Measurements from ENCODE around the gene APC2.
"Not testable (repeated sequence)": the region's sequence is repeated elsewhere in the genome, so short reads cannot be mapped to it uniquely, and the experiment has no call there.

Gene APC2

GRCh38 chr19:1467215-1467489, 17.2 kb downstream of the APC2 start:
- no peak for DNase-seq

GRCh38 chr19:1467490-1468273, 17.8 kb downstream of the APC2 start:
- DNase-seq = no peak

GRCh38 chr19:1468274-1468820, 18.4 kb downstream of the APC2 start:
- DNase-seq = no peak

- DNase-seq = no peak
Measured at GRCh38 chr19:1468821-1469254, 18.9 kb downstream of the APC2 start.

- no peak for DNase-seq
Measured at GRCh38 chr19:1469255-1470054, 19.5 kb downstream of the APC2 start.

GRCh38 chr19:1470055-1470304, 20.1 kb downstream of the APC2 start:
- DNase-seq = no peak

- DNase-seq = peak; percentile 59
Measured at GRCh38 chr19:1470305-1471009, 20.5 kb downstream of the APC2 start.

- DNase-seq = no peak
Measured at GRCh38 chr19:1471010-1471514, 21.1 kb downstream of the APC2 start.

GRCh38 chr19:1471515-1472160, 21.7 kb downstream of the APC2 start:
- no peak for DNase-seq

- no peak for DNase-seq
Measured at GRCh38 chr19:1472231-1473084, 22.5 kb downstream of the APC2 start.

GRCh38 chr19:1473085-1473851, 23.3 kb downstream of the APC2 start:
- no peak for DNase-seq

- DNase-seq = no peak
Measured at GRCh38 chr19:1474011-1474764, 24.3 kb downstream of the APC2 start.

GRCh38 chr19:1474765-1475351, 24.9 kb downstream of the APC2 start:
- no peak for DNase-seq

GRCh38 chr19:1475751-1476437, 26.0 kb downstream of the APC2 start:
- no peak for DNase-seq

- DNase-seq = not testable (repeated sequence)
Measured at GRCh38 chr19:1477056-1477455, 27.1 kb downstream of the APC2 start.

GRCh38 chr19:1478934-1479707, 29.2 kb downstream of the APC2 start, which contains the start of gene C19orf25:
Gene C19orf25 (minus strand): TSS chr19:1479215. CDS start chr19:1478903, 312 bp downstream.
- peak; percentile 94 for DNase-seq

- no peak for DNase-seq
Measured at GRCh38 chr19:1481224-1481892, 31.4 kb downstream of the APC2 start.

GRCh38 chr19:1481893-1482360, 32.0 kb downstream of the APC2 start:
- no peak for DNase-seq
